Measurements from ENCODE around the gene NXNL2. TPM values are rescaled to one million over a fixed set of nuclear protein-coding genes. Genes with fewer than 3 reads are reported as not detected.

Gene NXNL2
- total and polyA plus RNA-seq, 2 experiments from 2014 or later = 3.4 to 5.1 TPM

- no peaks in the 10 kb centered on the region; the same call in 1 of the 2 replicates for H3K9me2 ChIP-seq (ENCODE audit: insufficient read depth)
- ATAC-seq = no peak
- H3K27ac ChIP-seq (ENCODE audit: low read depth) = no peak overlapping the region
- H3K27me3 ChIP-seq (ENCODE audit: insufficient read depth) = no peaks in the 10 kb centered on the region
- no peak for TF ChIP-seq CREB1 (CRISPR knock-in tag; IDR thresholded peaks at IDR 0.05; ENCODE audit: low read depth)
- TF ChIP-seq NANOG (IDR thresholded peaks at IDR 0.05; ENCODE audit: borderline replicate concordance) = no peak
- no peak for TF ChIP-seq JUNB (IDR thresholded peaks at IDR 0.05; ENCODE audit: unreplicated experiment)
- TF ChIP-seq EZH2 (IDR thresholded peaks at IDR 0.05; ENCODE audit: low read depth, unreplicated experiment) = no peak
- TF ChIP-seq ZNF114 (CRISPR knock-in tag; IDR thresholded peaks at IDR 0.05) = no peak
- no peak for TF ChIP-seq ETS1 (IDR thresholded peaks at IDR 0.05)
- TF ChIP-seq STAT1 (IDR thresholded peaks at IDR 0.05; ENCODE audit: unreplicated experiment) = no peak
- TF ChIP-seq POLR2AphosphoS5 (IDR thresholded peaks at IDR 0.05; ENCODE audit: low read depth) = no peak
- no peak for TF ChIP-seq ZNF462 (CRISPR knock-in tag; IDR thresholded peaks at IDR 0.05)
- TF ChIP-seq ZNF331 (CRISPR knock-in tag; IDR thresholded peaks at IDR 0.05; ENCODE audit: low read depth) = no peak
- no peak for TF ChIP-seq EZH2phosphoT487 (IDR thresholded peaks at IDR 0.05; ENCODE audit: unreplicated experiment)
- no peak for TF ChIP-seq CTCF (conservative IDR thresholded peaks at IDR 0.05; ENCODE audit: low read depth in 2 of 2)
- TF ChIP-seq REST (IDR thresholded peaks at IDR 0.05; ENCODE audit: unreplicated experiment) = no peak
- H3K36me3 ChIP-seq (ENCODE audit: insufficient read depth) = no peaks in the 10 kb centered on the region
- H3K27ac Mint-ChIP-seq = no peak overlapping the region
- H2AFZ ChIP-seq = no peak overlapping the region
- peaks cover 14% of the 10 kb centered on the region for H3K27me3 Mint-ChIP-seq (ENCODE audit: insufficient read depth, low read depth, poor library complexity)
- no peak overlapping the region for H3K4me3 Mint-ChIP-seq
- no peaks in the 10 kb centered on the region for H3K36me3 Mint-ChIP-seq (ENCODE audit: low read depth)
- H4K20me1 ChIP-seq (replicated peaks; ENCODE audit: insufficient read depth) = no peaks in the 10 kb centered on the region
- H3K4me2 ChIP-seq = no peak overlapping the region
- DNase-seq (ENCODE audit: low spot score) = no peak
- peaks cover 12% of the 10 kb centered on the region; the same call in 1 of the 2 replicates for H3K4me1 ChIP-seq (ENCODE audit: insufficient read depth)
- H3K4me3 ChIP-seq = no peak overlapping the region
- no peaks in the 10 kb centered on the region for H3K9me3 Mint-ChIP-seq
- no peaks in the 10 kb centered on the region for H3F3A ChIP-seq (replicated peaks; ENCODE audit: low read depth)
- no peaks in the 10 kb centered on the region for H3K79me2 ChIP-seq (replicated peaks; ENCODE audit: insufficient read depth)
- H3K4me1 Mint-ChIP-seq = peaks cover 24% of the 10 kb centered on the region
Observed at GRCh38 chr9:88522360-88522759, 12.6 kb upstream of the NXNL2 start.
